Measurements from ENCODE around the gene CREB5.

DNA sequence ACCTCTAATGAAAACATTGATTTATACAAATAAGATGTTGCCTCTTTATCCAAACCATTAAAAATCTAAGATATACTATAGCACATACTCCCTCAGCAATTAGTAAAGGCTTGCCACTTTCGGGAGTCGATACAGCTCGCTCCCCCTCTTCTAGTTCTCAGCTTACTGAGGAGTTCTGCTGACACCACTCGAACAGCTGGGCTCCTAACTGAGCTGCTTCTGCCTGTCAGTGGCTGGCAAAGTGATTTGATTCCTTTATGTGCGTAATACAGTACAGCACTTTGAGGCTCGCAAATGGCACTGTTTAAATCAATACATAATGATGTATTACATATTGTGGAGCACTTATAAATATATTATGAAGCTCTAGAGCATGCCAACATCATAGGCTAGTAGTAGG is 241.8 kb downstream of the CREB5 start:
- TF ChIP-seq POLR2A (IDR thresholded peaks at IDR 0.05; ENCODE audit: control extremely low read depth in 1 of 2, low read depth in 2 of 2, low read length in 2 of 2), result no peak
- no peak for TF ChIP-seq ATF3 (IDR thresholded peaks at IDR 0.05; ENCODE audit: insufficient read depth, low read depth, low read length)
- TF ChIP-seq JUN (IDR thresholded peaks at IDR 0.05; ENCODE audit: low read depth, low read length), result no peak
- no peak for TF ChIP-seq POLR2AphosphoS5 (IDR thresholded peaks at IDR 0.05; ENCODE audit: low read depth, low read length)
- TF ChIP-seq, protein P1, sequence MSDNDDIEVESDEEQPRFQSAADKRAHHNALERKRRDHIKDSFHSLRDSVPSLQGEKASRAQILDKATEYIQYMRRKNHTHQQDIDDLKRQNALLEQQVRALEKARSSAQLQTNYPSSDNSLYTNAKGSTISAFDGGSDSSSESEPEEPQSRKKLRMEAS (IDR thresholded peaks at IDR 0.05), result no peak
- TF ChIP-seq EGR1 (IDR thresholded peaks at IDR 0.05; ENCODE audit: borderline replicate concordance, low read depth, low read length), result no peak
- no peak for TF ChIP-seq CTBP2 (IDR thresholded peaks at IDR 0.05; ENCODE audit: borderline replicate concordance, insufficient read depth, insufficient read length, low read length)
- no peak for TF ChIP-seq GABPA (IDR thresholded peaks at IDR 0.05; ENCODE audit: borderline replicate concordance, insufficient read depth, low read length)
- TF ChIP-seq, protein P2, sequence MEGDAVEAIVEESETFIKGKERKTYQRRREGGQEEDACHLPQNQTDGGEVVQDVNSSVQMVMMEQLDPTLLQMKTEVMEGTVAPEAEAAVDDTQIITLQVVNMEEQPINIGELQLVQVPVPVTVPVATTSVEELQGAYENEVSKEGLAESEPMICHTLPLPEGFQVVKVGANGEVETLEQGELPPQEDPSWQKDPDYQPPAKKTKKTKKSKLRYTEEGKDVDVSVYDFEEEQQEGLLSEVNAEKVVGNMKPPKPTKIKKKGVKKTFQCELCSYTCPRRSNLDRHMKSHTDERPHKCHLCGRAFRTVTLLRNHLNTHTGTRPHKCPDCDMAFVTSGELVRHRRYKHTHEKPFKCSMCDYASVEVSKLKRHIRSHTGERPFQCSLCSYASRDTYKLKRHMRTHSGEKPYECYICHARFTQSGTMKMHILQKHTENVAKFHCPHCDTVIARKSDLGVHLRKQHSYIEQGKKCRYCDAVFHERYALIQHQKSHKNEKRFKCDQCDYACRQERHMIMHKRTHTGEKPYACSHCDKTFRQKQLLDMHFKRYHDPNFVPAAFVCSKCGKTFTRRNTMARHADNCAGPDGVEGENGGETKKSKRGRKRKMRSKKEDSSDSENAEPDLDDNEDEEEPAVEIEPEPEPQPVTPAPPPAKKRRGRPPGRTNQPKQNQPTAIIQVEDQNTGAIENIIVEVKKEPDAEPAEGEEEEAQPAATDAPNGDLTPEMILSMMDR (IDR thresholded peaks at IDR 0.05; ENCODE audit: control extremely low read depth in 1 of 3, insufficient read depth in 1 of 3, low read depth in 1 of 3, low read length in 3 of 3), result no peak
- no peak for TF ChIP-seq PHF8 (conservative IDR thresholded peaks at IDR 0.05; ENCODE audit: low read depth, low read length)
- no peak for TF ChIP-seq SUZ12 (IDR thresholded peaks at IDR 0.05; ENCODE audit: low read length)
- no peak for TF ChIP-seq TCF12 (IDR thresholded peaks at IDR 0.05; ENCODE audit: low read depth, low read length)
- TF ChIP-seq USF2 (IDR thresholded peaks at IDR 0.05; ENCODE audit: low read length), result no peak
- TF ChIP-seq SP2 (IDR thresholded peaks at IDR 0.05; ENCODE audit: low read length), result no peak
